ENCODE results near the gene GSC2.

The GSC2 gene

DNA sequence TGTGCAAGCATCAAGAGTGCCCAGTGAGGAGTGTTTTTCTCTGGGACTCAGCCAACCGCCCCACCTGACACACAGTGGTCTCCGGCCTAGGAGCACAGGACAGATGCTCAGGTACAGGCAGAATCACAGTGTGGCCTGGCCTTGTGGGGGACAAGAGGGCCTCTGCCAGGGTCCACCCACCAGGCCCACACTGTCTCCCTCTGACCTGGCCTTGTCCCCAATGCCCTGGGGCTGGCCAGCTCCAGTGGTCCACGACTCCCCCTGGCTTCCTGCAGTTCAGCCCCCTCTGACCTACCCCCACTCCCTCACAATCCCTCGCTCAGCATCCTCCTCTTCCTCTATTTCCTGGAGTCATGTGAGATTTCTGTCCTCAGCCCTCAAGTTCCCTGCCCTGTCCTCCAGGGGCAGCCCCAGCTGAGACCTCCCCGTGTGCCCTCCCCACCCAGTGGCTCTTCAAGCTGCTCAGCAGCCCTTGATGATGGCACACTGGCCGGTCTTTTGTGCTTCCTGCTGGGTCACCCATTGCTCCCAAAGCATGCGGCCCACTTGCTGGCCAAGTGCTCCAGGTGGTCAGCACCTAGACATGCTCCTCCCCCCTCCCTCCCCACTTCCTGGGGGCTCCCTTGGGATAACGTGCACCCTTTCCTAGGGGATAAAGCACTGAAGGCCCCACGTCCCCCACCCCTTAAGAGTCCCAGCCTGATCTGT is 17.2 kb downstream of the GSC2 start:
- DNase-seq = no peak

DNA sequence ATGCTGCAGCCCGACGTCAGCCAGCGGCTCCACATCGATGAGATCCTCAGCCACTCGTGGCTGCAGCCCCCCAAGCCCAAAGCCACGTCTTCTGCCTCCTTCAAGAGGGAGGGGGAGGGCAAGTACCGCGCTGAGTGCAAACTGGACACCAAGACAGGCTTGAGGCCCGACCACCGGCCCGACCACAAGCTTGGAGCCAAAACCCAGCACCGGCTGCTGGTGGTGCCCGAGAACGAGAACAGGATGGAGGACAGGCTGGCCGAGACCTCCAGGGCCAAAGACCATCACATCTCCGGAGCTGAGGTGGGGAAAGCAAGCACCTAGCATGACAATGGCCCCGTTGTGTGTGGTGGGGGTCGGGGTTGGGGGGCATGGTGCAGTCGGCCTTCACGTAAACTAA is 17.9 kb downstream of the GSC2 start:
- no peak for DNase-seq

DNA sequence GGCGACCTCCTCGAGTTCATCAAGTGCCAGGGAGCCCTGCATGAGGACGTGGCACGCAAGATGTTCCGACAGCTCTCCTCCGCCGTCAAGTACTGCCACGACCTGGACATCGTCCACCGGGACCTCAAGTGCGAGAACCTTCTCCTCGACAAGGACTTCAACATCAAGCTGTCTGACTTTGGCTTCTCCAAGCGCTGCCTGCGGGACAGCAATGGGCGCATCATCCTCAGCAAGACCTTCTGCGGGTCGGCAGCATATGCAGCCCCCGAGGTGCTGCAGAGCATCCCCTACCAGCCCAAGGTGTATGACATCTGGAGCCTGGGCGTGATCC is 18.4 kb downstream of the GSC2 start:
- no peak for DNase-seq

DNA sequence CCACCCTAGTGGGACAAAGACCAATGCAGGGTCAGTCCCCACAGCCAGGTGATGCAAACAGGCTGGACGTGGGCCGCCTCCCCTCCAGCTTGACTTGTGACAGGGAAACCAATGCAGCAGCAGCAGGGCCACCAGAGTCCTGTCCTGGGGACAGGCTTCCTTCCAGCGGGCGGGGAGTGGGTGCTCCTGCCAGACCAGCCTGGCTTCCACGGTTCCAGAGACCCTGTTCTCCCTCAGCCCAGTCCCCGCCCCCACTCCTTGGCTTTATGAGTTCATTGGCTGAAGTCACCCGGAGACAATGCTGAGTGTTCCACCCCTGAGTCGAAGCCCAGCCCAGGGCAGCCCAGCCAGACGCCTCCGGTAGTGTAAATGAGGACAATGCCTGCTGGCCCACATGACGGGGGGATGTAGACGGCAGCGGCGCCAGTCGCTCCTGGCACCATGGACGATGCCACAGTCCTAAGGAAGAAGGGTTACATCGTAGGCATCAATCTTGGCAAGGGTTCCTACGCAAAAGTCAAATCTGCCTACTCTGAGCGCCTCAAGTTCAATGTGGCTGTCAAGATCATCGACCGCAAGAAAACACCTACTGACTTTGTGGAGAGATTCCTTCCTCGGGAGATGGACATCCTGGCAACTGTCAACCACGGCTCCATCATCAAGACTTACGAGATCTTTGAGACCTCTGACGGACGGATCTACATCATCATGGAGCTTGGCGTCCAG is 19.0 kb downstream of the GSC2 start, which contains the start of gene TSSK2:
Gene TSSK2 (plus strand): TSS at position 350 of the 726 bp plus-strand sequence. CDS start 92 bp downstream, at position 442.
- no peak for DNase-seq

DNA sequence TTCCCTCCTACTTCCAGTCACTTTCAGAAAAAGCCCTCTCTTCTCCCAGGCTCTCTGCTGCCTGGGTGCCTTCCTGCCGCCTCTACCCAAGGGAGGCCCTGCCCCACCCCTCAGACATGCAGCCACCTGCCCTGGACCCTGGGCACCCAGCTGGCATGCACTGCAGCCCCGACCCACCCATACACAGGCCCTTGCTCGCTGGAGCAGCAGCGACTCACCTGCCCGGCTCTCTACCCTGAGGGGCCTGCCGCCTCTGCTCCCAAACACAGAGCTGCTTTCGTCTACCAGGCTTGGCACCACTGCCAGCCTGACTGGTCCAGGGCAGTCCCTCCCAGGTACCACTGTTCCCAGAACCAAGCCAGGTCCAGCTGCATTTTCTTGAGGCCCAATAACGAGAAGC is 20.2 kb downstream of the GSC2 start:
- no peak for DNase-seq

DNA sequence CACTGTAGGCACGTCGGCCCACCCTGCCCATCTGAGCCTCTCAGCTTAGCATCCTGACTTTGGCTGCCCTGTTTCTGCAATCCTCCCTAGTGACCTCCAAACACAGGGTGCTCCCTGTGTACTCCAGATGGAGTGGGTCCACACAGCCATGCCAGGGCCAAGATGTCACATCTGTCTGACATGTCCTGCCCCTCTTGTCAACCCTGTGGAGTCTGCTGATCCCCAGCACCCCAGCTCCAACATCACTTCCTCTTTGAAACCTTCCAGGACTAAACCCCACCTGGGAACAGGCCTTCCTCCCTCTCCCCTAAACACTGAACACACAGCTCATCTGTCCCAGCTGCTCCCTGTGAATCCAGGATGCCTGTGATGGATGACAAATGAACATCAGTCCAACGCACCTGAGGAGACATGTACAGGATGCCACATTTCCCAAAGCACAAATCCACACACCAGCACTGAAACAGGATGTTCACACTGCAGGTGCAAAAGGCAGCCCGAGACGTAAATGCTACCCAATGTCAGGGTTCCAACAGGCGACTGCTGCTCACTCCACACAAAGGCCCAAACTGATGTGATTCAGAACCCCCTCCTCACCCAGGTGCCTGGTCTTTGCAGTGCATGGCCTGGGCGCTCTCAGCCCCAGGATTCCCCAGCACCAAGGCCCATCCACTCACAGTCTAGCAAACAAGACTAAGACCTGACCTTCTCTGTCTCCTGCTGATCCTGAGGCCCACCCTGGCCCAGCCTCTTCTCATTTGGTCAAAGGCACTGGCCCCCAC is 21.0 kb downstream of the GSC2 start:
- no peak for DNase-seq

DNA sequence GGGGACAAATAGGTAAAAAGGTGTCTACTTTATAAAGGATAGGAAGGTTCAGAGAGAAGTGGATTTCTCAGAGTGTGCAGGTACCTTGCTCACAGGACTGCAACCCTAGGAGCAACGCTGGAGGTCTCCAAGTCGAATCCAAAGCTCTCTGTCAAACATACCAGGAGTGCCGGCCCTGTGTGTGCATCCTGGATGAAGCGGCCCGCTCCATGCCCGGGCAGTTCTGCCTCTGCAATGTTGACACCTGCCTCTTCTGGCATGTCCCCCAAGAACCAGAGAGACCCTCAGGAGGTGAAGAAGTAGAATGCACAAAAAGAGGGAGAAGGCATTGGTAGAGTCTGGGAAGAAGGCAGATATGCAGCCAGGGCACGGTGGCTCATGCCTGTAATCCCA is 22.1 kb downstream of the GSC2 start:
- no peak for DNase-seq

DNA sequence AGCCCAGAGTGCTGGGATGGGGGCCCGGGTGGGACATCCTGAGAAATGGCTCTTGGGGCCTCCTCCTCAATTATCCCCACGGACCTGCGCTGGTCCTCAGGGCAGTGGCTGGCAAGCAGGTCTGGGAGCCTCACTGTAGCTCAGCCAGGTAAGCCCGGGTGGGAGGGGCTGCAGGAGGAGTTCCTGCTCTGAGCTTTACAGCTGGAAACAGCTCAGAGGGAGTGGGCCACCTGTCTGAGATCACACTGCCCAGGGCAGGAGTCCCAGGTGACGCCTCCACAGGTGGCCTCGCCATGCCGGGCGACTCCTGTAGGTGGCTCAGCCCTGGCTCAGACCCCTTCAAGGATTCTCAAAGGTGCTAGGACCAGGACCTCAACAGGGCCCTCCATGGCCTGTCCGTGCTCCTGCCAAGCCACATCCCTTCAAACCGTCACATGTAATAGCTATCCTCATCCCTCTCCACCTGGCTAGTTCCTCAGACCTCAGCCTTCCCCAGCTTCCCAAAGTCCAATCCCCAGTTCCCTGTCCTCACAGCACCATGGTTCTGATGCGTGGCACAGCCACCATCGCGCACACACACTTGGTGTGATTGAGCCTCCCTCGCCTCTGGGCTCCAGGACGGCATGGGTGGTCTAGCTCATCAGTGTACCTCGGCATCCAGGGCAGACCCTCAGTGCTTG is 22.6 kb downstream of the GSC2 start:
- DNase-seq = no peak

DNA sequence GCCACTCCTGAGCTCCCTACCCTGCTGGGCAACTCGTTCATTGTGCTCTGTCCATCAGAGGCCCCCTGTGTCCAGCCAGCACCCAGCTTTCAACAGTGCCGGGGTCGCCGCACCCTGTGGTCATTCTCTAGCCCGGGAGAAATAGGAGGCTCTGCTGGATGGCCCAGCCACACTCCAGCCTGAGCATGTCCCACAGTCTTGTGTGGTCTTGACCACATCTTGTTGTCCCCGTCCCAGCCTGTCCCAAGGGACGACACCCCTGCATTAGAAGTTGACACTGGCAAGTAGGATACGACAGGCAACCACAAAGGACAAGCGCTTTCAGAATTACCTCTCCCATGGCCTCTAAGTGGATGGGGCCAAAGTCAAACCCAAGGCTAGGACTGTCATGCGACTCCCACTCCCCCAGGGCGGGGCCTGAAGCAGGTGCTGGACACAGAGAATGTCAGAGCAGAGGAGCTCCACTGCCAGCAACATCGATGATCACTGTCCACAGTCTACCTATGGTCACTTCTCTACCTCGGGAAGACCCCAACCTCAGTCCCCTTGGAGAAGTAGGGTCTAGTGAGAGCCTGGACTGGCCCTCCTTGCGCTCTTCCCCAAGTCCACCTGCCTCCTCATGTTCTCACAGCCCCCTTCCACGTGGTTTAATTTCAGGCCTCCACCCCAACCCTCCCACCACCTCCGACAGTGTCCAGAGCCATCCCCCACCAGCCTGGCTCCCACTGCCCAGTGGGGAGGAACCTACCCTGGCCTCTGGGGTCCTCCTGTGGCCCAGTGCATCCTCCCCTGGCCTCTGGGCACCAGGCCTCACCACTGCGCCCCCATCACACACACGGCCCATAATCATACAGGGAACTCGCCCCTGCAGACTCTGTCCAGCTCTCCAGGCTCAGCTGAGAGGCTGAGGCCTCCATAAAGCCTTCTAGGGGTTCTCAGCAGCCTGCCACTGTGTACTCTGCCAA is 23.5 kb downstream of the GSC2 start:
- DNase-seq = no peak

DNA sequence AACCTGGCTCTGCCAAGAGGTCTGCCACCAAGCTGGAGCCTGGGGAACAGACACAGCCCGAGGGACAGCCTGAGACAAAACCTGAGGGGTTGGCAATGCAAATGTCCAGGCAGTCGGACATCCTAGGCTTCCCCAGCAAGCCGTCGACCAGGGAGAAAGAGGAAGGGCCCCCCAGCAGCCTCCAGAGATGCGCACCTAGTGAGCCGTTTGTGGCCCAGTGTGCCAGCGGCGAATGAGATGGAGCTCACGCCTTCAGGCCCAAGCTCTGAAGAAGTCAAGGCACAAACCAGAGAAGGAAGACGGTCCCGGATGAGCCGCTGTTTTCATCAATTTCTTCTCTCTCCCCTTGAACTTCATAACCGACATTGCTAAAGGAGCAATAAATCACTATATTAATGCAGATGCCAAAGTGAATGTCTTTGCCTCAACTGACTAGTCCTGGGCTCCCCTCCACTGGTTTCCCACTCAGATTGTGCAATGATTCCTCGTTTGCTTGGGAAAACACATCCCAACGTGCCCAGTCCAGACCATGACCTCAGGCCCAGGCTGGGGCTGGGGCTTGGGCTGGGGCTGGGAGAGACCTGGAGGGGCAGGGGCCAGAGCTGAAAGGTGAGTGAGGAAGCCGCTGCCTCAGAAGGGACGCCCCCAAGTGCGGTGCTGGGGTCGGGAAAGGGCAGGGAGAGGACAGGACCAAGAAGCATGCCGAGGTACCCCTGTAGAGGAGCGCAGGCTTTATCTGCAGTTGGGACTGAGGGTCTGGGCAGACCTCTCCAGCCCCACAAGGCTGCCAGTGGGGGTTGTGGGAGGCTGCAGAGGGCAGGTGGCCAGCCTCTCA is 24.4 kb downstream of the GSC2 start:
- DNase-seq = no peak

DNA sequence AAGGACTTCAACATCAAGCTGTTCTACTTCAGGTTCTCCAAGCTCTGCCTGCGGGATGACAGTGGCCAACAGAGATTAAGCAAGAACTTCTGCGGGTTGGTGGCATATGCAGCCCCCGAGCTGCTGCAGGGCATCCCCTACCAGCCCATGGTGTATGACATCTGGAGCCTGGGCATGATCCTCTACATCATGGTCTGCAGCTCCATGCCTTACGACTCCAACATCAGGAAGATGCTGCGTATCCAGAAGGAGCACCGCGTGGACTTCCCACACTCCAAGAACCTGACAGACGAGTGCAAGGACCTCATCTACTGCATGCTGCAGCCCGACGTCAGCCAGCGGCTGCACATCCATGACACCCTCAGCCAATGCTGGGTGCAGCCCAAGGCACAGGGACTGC is 25.1 kb downstream of the GSC2 start:
- DNase-seq = no peak

DNA sequence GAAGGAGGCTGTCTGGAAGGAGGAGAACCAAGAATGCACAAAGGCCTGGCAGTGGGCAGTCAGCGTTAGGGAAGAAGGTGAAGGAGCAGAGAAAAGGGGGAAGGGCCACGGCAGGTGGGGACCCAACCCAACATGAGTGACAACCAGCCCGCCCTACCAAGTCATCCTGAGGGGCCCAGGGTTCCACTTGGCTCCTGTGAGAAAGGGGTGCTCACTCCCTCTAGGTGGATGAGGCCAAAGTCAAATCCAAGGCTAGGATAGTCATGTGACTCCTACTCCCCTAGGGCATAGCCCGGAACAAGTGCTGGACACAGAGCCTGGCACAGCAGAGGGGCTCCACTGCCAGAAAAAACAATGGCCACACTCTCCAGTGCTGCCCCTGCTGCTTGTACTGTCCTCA is 25.7 kb downstream of the GSC2 start:
- DNase-seq = no peak

DNA sequence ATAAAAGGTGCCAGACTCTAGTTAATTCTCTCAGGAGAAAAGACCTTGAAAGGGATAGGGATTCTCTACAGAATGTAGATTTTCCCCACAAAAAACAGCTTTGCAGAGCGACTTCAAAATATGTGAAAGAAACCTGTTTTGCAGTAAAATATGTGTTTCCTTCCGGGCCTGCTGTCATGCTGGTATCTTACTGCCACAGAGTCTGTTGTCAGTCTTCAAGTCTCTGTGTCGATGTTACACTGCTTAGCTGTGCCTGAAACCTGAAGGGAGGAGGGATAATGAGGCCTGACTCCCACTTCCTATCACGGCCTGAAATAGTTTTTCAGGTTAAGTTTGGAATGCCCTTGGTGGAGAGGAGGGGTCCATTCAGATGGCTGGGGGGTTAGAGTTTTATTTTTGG is 26.2 kb downstream of the GSC2 start:
- DNase-seq = no peak

DNA sequence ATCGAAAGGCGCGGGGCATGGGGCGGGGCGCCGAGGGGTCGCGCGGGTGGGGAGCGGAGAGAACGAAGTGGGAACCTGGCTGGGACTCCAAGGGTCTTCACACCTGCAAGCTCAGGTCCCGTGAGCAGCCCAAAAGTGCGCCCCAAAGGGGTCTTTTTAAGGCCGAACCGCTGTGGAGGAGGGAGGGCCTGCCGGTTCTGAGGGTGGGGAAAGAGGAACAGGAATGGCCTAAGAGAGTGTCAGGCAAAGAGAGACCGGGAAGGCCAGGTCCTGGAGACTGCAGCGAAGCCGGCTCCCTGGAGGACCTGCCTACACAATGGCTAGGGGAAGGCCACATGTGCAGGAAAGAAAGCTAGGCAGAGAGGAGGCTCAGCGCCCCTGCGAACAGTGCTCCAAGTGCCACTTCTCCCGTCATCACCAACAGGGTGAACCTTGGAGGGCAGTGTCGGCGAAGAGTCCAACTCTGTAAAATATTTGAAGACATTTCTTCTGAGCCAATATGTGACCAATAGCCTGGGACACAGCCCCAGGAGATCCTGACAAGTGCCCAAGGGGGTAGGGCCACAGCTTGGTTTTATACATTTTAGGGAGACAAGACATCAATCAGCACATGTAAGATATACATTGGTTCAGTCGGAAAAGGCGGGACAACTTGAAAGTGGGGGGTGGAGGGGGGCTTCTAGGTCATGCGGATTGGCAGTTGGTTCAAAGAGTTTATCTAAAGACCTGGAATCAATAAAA is 27.2 kb downstream of the GSC2 start:
- DNase-seq = no peak

DNA sequence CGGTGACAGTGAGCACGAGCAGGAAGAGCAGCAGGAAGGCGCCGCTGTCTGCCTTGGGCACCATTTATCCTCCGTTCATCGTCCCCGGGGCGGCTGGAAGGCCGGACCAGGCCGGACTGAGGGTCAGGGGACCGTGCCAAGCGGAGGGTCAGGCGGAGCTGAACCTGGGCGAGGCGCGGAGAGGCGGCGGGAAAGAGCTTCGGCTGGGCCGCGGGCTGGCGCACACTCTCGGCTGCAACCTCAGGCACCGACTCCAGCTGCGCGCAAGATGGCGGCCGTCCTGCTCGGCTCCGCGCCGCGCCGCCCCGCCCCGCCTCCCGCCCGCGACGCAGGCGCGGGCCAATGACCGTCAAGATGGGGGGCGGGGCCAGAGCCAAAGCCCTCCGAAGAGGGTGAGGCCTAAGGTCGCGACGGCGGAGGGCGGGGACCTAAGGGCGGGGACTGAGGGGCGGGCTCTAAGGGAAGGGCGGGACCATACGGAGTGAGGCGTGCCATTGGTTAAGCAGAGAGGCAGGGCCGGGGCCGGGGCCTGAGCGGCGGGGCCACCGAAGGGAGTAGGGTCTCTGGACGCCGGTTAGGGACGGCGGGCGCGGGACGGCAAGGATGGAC is 27.8 kb downstream of the GSC2 start, which contains the start of gene DGCR2:
Gene DGCR2 (minus strand): TSS at position 270 of the 609 bp plus-strand sequence. CDS start 206 bp downstream, at position 64.
- peak; percentile 98 for DNase-seq

DNA sequence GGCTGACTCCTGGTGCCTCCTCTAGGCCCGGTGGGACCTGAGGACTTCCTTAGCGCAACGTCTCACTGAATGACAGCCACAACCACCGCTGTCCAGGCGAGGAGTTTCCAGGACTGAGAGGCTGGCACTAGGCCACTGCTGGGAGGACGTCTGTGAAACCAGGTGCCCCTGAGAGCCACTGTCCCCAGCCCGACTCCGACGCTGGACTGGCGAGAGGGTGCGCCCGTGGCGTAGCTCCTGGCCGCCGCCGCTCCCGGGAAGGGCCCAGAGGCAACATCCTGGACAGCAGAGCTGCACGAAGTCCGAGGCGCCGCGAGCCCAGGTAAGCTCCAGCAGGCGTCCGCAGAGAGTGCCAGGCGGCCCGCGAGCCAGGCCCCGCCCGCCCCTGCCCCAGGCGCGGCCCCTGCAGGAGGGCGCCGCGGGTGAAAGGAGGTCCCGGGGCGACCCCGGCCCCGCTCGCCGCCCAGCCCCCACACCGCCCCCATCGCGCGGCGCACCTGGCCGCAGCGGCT is 28.4 kb downstream of the GSC2 start:
- DNase-seq = peak; percentile 56

DNA sequence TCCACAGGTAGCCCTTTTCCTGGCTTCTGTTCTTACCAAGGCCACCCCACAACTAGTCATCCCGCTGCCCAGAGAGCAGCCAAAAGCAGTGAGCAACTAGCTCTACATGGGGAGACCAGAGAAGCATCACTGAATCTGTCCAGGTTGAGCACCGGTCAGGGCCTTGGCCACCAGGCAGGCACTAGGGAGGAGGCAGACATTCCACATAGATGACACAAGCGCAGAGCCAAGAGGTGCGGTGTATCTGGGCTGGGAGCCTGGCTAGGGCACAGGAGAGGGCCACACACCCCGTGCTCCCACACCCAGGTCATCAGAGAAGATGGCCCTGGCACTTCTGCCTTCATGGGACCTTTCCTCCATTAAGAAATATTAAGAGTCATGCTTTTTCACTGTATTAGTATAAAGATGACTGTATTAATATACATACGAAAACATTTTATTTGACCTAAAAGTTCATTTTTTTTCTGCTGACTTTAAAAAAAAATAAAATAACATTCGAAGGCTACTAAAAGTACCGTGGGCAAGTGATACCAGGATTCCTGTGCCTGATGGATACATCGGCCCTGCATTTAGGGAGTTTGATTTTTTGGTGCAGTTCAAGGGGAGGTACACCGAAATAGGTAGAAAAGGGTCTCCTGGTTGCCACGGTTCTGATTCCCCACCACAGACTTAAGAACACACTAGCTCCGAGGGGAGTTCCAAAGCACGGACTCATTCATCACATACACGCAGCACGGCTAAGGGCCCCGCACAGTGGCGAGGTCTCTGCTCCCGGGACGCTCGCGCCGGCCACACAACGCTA is 29.1 kb downstream of the GSC2 start:
- DNase-seq = no peak

DNA sequence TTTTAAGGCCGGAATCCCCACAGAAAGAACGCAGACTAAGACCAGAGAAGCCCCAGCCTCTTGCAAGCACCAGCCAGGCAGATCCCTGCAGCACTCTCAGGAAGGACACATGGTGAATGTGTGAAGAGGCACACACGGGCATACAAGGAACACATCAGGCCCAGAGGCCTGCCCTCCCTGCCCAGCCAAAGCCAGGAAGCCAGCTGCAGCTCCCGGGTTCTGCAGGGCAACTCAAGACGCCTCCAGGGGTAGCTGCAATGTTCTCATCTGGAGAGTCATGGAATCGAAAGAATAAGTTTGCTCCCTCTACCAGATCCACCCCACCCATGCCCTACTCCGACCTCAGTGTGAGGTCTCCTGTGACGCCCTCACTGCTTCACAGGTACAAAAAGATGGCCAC is 30.1 kb downstream of the GSC2 start:
- no peak for DNase-seq

Data from femur (tissue), 1 donor.